CD14-positive monocyte (primary cell): ENCODE data around the gene THSD4. TPM values are rescaled to one million over a fixed set of nuclear protein-coding genes. Genes with fewer than 3 reads are reported as not detected.
A peak's percentile ranks its signal among the peaks of the same experiment; 100 is the strongest.

ENCODE experiments used
- DNase-seq, 3 donors: peaks; one replicate each; pipeline ENCODE4 v3.0.0-alpha.2; 2011 to 2022
- H2AFZ ChIP-seq: 2 replicates; pipeline ENCODE4 v1.6.0; 2012; ENCODE audit warnings: mild to moderate bottlenecking, low read depth, low read length, inconsistent platforms; ENCODE audit not compliant: insufficient read depth, poor library complexity, severe bottlenecking
- H3K27ac ChIP-seq, 2 donors: 1 replicate in 1 of 2; 2 replicates in 1 of 2; pipeline ENCODE4 v1.5.1; 2012 to 2013; ENCODE audit warnings: low read length in 2 of 2, control low read depth in 1 of 2, inconsistent platforms in 1 of 2, low read depth in 1 of 2, mild to moderate bottlenecking in 1 of 2
- H3K27me3 ChIP-seq, 2 donors: one replicate each; pipeline versions ENCODE4 v1.6.0 to v1.6.1; 2011 to 2013; ENCODE audit warnings: low read length in 2 of 2; ENCODE audit not compliant: control insufficient read depth in 2 of 2, insufficient read depth in 2 of 2
- H3K36me3 ChIP-seq, 2 donors: replicated peaks in 1 of 2; 1 replicate in 1 of 2; 2 replicates in 1 of 2; pipeline versions ENCODE4 v1.5.1 to v1.6.1; 2012 to 2013; ENCODE audit warnings: low read length in 2 of 2, control low read depth in 1 of 2, inconsistent platforms in 1 of 2, mild to moderate bottlenecking in 1 of 2; ENCODE audit not compliant: insufficient read depth in 2 of 2, control insufficient read depth in 1 of 2
- H3K4me1 ChIP-seq, 2 donors: 1 replicate in 1 of 2; 2 replicates in 1 of 2; pipeline versions ENCODE4 v1.5.1 to v1.6.1; 2012 to 2013; ENCODE audit warnings: low read length in 2 of 2, control low read depth in 1 of 2, inconsistent platforms in 1 of 2, mild to moderate bottlenecking in 1 of 2, moderate library complexity in 1 of 2; ENCODE audit not compliant: insufficient read depth in 2 of 2, control insufficient read depth in 1 of 2
- H3K4me2 ChIP-seq: replicated peaks from 2 replicates; pipeline ENCODE3; 2012; ENCODE audit warnings: low read length, moderate library complexity, mild to moderate bottlenecking; ENCODE audit not compliant: poor library complexity, severe bottlenecking; ENCODE audit errors: extremely low read depth
- H3K4me3 ChIP-seq, 3 experiments: fragments of 200-600 bp in 1 of 3; sonication (generic) in 1 of 3; replicated peaks in 1 of 3; 1 replicate in 2 of 3; 2 replicates in 1 of 3; pipeline ENCODE4 v1.5.1; 2011 to 2013; ENCODE audit warnings: low read length in 3 of 3, mild to moderate bottlenecking in 3 of 3, control low read depth in 2 of 3, low read depth in 2 of 3, inconsistent platforms in 1 of 3, moderate library complexity in 1 of 3
- H3K79me2 ChIP-seq: 2 replicates; pipeline ENCODE4 v1.6.0; 2012; ENCODE audit warnings: mild to moderate bottlenecking, control low read depth, inconsistent platforms, low read length, moderate library complexity; ENCODE audit not compliant: insufficient read depth
- H3K9ac ChIP-seq: 2 replicates; pipeline ENCODE4 v1.6.0; 2017; ENCODE audit warnings: low read length, mild to moderate bottlenecking; ENCODE audit not compliant: insufficient read depth, poor library complexity, severe bottlenecking
- H3K9me3 ChIP-seq, 2 donors: replicated peaks in 1 of 2; 1 replicate in 1 of 2; 2 replicates in 1 of 2; pipeline versions ENCODE4 v1.5.1 to v1.6.1; 2012 to 2013; ENCODE audit warnings: low read length in 2 of 2, control low read depth in 1 of 2; ENCODE audit not compliant: control insufficient read depth in 1 of 2, insufficient read depth in 1 of 2
- H4K20me1 ChIP-seq: 2 replicates; pipeline ENCODE4 v1.6.0; 2012; ENCODE audit warnings: mild to moderate bottlenecking, low read length, control low read depth, moderate library complexity; ENCODE audit not compliant: insufficient read depth
- H3K27ac Mint-ChIP-seq, 7 donors: one replicate each; pipeline ENCODE4 v1.8.0; 2020; ENCODE audit warnings: mild to moderate bottlenecking in 7 of 7, mixed read lengths in 7 of 7, moderate library complexity in 6 of 7, inconsistent platforms in 2 of 7
- H3K27me3 Mint-ChIP-seq, 3 donors: one replicate each; pipeline ENCODE4 v1.8.0; 2021 to 2022; ENCODE audit warnings: low read depth in 3 of 3, mild to moderate bottlenecking in 3 of 3, mixed read lengths in 3 of 3, moderate library complexity in 3 of 3, inconsistent platforms in 1 of 3
- H3K36me3 Mint-ChIP-seq, 2 donors: one replicate each; pipeline ENCODE4 v1.8.0; 2020; ENCODE audit warnings: mixed read lengths in 2 of 2, inconsistent platforms in 1 of 2, mild to moderate bottlenecking in 1 of 2
- H3K4me1 Mint-ChIP-seq: one replicate; pipeline ENCODE4 v1.8.0; 2020; ENCODE audit warnings: mild to moderate bottlenecking, mixed read lengths
- H3K4me3 Mint-ChIP-seq, 2 donors: one replicate each; pipeline ENCODE4 v1.8.0; 2020; ENCODE audit warnings: mild to moderate bottlenecking in 2 of 2, mixed read lengths in 2 of 2, moderate library complexity in 1 of 2
- H3K9me3 Mint-ChIP-seq, 7 donors: one replicate each; pipeline ENCODE4 v1.8.0; 2020 to 2022; ENCODE audit warnings: mixed read lengths in 7 of 7, mild to moderate bottlenecking in 6 of 7, moderate library complexity in 6 of 7, inconsistent platforms in 2 of 7
- WGBS: methylation state at CpG from one replicate; pipeline ENCODE4 v1.1.5; 2013; ENCODE audit warnings: missing lambda C conversion rate; ENCODE audit not compliant: insufficient coverage; 5-methylcytosine and 5-hydroxymethylcytosine counted together
- intact Hi-C, 2 donors: fragments of 100-400 bp; cut with micrococcal nuclease; formaldehyde crosslinking; loops; one replicate each; pipeline versions ENCODE4 v1.15.0 to v1.15.1; 2023
- polyA plus RNA-seq, 3 donors: library from polyadenylated mRNA; depleted of rRNA in 1 of 3; unstranded in 2 of 3; stranded (reverse) in 1 of 3; fragments of 300-500 nt in 2 of 3; fragments of >200 nt in 1 of 3; fragmentation: Illumina TruSeq in 2 of 3; gene quantifications; 1 replicate in 2 of 3; 2 replicates in 1 of 3; pipeline ENCODE4 v1.2.3, GENCODE V29; 2012 to 2021
- TF ChIP-seq, protein P1 (sequence below): fragments of 200-600 bp; IDR thresholded peaks from one replicate; pipeline ENCODE4 v1.8.0; 2022; ENCODE audit warnings: antibody characterized with exemption, mild to moderate bottlenecking

THSD4 gene
- polyA plus RNA-seq, 3 donors = not detected

DNA sequence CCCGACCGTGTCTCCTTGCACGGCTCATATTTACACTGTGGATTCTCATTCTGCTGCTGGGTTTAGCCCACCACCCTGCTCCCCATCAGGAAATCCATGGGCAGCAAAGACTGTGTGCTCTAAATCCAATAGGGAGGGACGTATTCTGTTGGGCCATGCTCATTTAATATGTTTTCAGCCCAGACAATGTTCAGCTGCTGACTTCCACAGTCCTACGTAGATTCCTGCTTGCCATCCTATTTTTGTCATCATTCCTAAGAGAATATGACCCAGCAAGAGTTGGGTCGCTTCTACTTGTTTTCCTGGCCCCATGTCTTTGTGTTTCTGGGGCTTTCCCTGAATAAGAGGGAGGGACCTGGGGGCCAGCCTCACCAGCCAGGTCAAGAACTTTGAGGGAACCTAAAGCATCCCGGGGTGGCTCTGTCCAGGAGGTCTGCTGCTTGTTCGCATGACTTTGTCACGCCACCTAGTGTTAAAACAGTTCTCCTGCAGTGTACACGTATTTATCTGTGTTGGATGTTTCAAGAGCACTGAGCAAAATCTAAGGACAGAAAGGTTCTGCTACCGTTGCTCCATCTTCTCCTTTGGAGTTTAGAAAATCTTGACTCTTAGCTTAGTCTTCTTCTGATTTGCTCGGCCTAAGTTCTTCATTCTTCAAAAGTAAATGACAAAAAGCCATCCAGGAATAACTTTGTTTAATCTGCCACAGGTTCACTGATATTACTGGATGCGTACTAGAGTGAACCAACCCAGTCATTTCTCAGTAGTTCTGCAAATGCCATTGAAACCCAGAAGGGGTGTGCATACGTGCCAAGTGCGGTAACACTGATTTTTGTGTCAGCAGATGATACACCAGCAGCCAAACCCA, 615.2 kb downstream of the THSD4 start:
- peaks cover 1 to 7% (median 2%) of the 10 kb centered on the region in 3 donors for H3K27me3 Mint-ChIP-seq
- TF ChIP-seq, protein P1, sequence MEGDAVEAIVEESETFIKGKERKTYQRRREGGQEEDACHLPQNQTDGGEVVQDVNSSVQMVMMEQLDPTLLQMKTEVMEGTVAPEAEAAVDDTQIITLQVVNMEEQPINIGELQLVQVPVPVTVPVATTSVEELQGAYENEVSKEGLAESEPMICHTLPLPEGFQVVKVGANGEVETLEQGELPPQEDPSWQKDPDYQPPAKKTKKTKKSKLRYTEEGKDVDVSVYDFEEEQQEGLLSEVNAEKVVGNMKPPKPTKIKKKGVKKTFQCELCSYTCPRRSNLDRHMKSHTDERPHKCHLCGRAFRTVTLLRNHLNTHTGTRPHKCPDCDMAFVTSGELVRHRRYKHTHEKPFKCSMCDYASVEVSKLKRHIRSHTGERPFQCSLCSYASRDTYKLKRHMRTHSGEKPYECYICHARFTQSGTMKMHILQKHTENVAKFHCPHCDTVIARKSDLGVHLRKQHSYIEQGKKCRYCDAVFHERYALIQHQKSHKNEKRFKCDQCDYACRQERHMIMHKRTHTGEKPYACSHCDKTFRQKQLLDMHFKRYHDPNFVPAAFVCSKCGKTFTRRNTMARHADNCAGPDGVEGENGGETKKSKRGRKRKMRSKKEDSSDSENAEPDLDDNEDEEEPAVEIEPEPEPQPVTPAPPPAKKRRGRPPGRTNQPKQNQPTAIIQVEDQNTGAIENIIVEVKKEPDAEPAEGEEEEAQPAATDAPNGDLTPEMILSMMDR = peak; percentile 63
- H3K4me2 ChIP-seq = no peak overlapping the region
- intact Hi-C loops = loop anchor here (2.0 to 5.0 kb wide), 2 partner anchors 282 to 283 kb away; no protein-coding TSS in a partner anchor
- H3K27ac ChIP-seq = no peak overlapping the region
- peak; percentile 3 to 18 (median 3) for DNase-seq
- no peaks in the 10 kb centered on the region for H3K27me3 ChIP-seq
- no peaks in the 10 kb centered on the region for H4K20me1 ChIP-seq
- no peaks in the 10 kb centered on the region for H3K9me3 Mint-ChIP-seq
- no peaks in the 10 kb centered on the region for H3K79me2 ChIP-seq
- no peaks in the 10 kb centered on the region for H3K4me1 Mint-ChIP-seq
- H3K9me3 ChIP-seq = no peaks in the 10 kb centered on the region
- H3K9ac ChIP-seq = no peak overlapping the region
- no peaks in the 10 kb centered on the region for H3K36me3 ChIP-seq
- no peak overlapping the region for H3K27ac Mint-ChIP-seq
- no peaks in the 10 kb centered on the region for H3K4me1 ChIP-seq
- no peak overlapping the region for H3K4me3 Mint-ChIP-seq
- H3K4me3 ChIP-seq = no peak overlapping the region
- H2AFZ ChIP-seq = no peak overlapping the region
- no peaks in the 10 kb centered on the region for H3K36me3 Mint-ChIP-seq
- WGBS = 56% methylated on average over 12 of the region's 15 CpGs

DNA sequence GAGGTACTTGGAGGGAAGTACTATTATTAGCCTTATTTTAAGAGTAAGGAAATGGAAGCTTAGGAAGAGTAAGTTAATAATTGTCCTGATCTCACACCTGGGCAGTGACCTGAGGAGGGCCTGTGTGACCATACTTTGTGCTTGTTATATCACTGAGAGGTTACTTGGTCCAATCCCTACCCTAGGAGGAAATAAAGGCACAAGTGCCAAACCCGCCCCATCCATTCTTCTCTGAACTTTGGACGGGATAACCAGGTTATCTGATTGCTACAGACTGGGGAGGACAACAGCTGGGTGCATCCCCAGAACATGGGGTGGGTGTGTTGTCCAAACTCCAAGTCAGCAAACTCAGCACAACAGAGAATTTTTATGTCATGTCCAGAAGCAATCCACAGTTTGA, 617.4 kb downstream of the THSD4 start:
- no peaks in the 10 kb centered on the region for H3K36me3 Mint-ChIP-seq
- no peaks in the 10 kb centered on the region for H3K4me1 Mint-ChIP-seq
- H3K9ac ChIP-seq = no peak overlapping the region
- H3K4me1 ChIP-seq = no peaks in the 10 kb centered on the region
- H4K20me1 ChIP-seq = no peaks in the 10 kb centered on the region
- no peak overlapping the region for H3K27ac ChIP-seq
- H3K4me2 ChIP-seq = no peak overlapping the region
- H3K27ac Mint-ChIP-seq = no peak overlapping the region
- H3K4me3 ChIP-seq = no peak overlapping the region
- TF ChIP-seq, protein P1 = no peak
- no peak overlapping the region for H3K4me3 Mint-ChIP-seq
- WGBS = no CpG with 5 or more reads among the region's 2 CpGs
- intact Hi-C loops = loop anchor here in 1 of 2 donors (5.0 kb wide), 1 partner anchor 285 kb away; no protein-coding TSS in a partner anchor
- H3K27me3 Mint-ChIP-seq = peaks cover 1 to 5% (median 2%) of the 10 kb centered on the region in 3 donors
- H3K79me2 ChIP-seq = no peaks in the 10 kb centered on the region
- H3K36me3 ChIP-seq = no peaks in the 10 kb centered on the region
- H3K9me3 Mint-ChIP-seq = no peaks in the 10 kb centered on the region
- no peaks in the 10 kb centered on the region for H3K27me3 ChIP-seq
- H2AFZ ChIP-seq = no peak overlapping the region
- DNase-seq = no peak
- no peaks in the 10 kb centered on the region for H3K9me3 ChIP-seq
